Neural cell (in vitro differentiated cells): Measurements from ENCODE around the gene CD164L2. TPM values are rescaled to one million over a fixed set of nuclear protein-coding genes. Genes with fewer than 3 reads are reported as not detected.

Source experiments
- H2AFZ ChIP-seq: fragments of 200-600, 300-800 bp; sonication (generic), shearing (Covaris generic); 2 replicates; pipeline ENCODE4 v1.6.0; 2014; ENCODE audit warnings: low read depth, mild to moderate bottlenecking, antibody characterized with exemption, low read length, moderate library complexity
- H3F3A ChIP-seq: fragments of 200-600 bp; shearing (Covaris generic); 2 replicates; pipeline ENCODE4 v1.6.1; 2016; ENCODE audit warnings: mild to moderate bottlenecking, moderate library complexity, mixed read lengths, antibody characterized with exemption, low read length; ENCODE audit not compliant: insufficient read depth, poor library complexity, severe bottlenecking
- H3K27ac ChIP-seq: fragments of 200-600, 300-800 bp; sonication (generic), shearing (Covaris generic); 2 replicates; pipeline ENCODE4 v1.5.1; 2014; ENCODE audit warnings: mild to moderate bottlenecking, low read length, moderate library complexity
- H3K27me3 ChIP-seq: fragments of 300-800, 200-600 bp; sonication (generic), shearing (Covaris generic); 2 replicates; pipeline ENCODE4 v1.6.0; 2014; ENCODE audit warnings: mild to moderate bottlenecking, low read depth, low read length, moderate library complexity; ENCODE audit not compliant: insufficient read depth
- H3K36me3 ChIP-seq: fragments of 300-800, 200-600 bp; sonication (generic), shearing (Covaris generic); 2 replicates; pipeline ENCODE4 v1.5.1; 2014; ENCODE audit warnings: mild to moderate bottlenecking, antibody characterized with exemption, low read length, moderate library complexity; ENCODE audit not compliant: insufficient read depth
- H3K4me2 ChIP-seq: fragments of 300-800, 200-600 bp; sonication (generic), shearing (Covaris generic); 2 replicates; pipeline ENCODE4 v1.6.0; 2014; ENCODE audit warnings: mild to moderate bottlenecking, low read length
- H3K4me3 ChIP-seq: fragments of 300-800, 200-600 bp; sonication (generic), shearing (Covaris generic); 2 replicates; pipeline ENCODE4 v1.5.1; 2014; ENCODE audit warnings: mild to moderate bottlenecking, low read length, moderate library complexity
- H3K79me2 ChIP-seq: fragments of 200-600 bp; shearing (Covaris generic); replicated peaks from 2 replicates; pipeline ENCODE4 v1.6.0; 2014; ENCODE audit warnings: mild to moderate bottlenecking, low read length, moderate library complexity; ENCODE audit not compliant: insufficient read depth
- H3K9ac ChIP-seq: fragments of 300-800, 200-600 bp; sonication (generic), shearing (Covaris generic); 2 replicates; pipeline ENCODE4 v1.6.1; 2016; ENCODE audit warnings: mild to moderate bottlenecking, low read length, mixed read lengths
- H3K9me2 ChIP-seq: fragments of 200-600 bp; shearing (Covaris generic); 2 replicates; pipeline ENCODE4 v1.6.1; 2016; ENCODE audit warnings: mild to moderate bottlenecking, low read length, mixed read lengths; ENCODE audit not compliant: insufficient read depth
- H3K9me3 ChIP-seq: fragments of 200-600, 300-800 bp; sonication (generic), shearing (Covaris generic); 2 replicates; pipeline ENCODE4 v1.6.1; 2016; ENCODE audit warnings: mild to moderate bottlenecking, mixed run types, low read length, moderate library complexity, mixed read lengths
- H4K20me1 ChIP-seq: fragments of 200-600 bp; shearing (Covaris generic); 2 replicates; pipeline ENCODE4 v1.6.1; 2016; ENCODE audit warnings: mild to moderate bottlenecking, mixed run types; ENCODE audit not compliant: insufficient read depth
- EP300 ChIP-seq: fragments of 450-650 bp; conservative IDR thresholded peaks from 2 replicates; pipeline ENCODE4 v1.6.1; 2014; ENCODE audit warnings: antibody characterized with exemption, mild to moderate bottlenecking, moderate library complexity; ENCODE audit not compliant: poor library complexity, severe bottlenecking
- EZH2 ChIP-seq: fragments of 200-600, 300-800 bp; shearing (Covaris generic), sonication (generic); IDR thresholded peaks from 2 replicates; pipeline ENCODE4 v1.6.1; 2014; ENCODE audit warnings: antibody characterized with exemption, low read length, borderline replicate concordance, mild to moderate bottlenecking; ENCODE audit not compliant: insufficient read depth, poor library complexity, severe bottlenecking
- MXI1 ChIP-seq: fragments of 450-650 bp; conservative IDR thresholded peaks from 2 replicates; pipeline ENCODE4 v1.6.1; 2014; ENCODE audit warnings: antibody characterized with exemption, mild to moderate bottlenecking; ENCODE audit not compliant: poor library complexity, severe bottlenecking
- POLR2AphosphoS5 ChIP-seq: IDR thresholded peaks from 2 replicates; pipeline ENCODE4 v1.6.1; 2012
- RAD21 ChIP-seq: fragments of 450-650 bp; conservative IDR thresholded peaks from 2 replicates; pipeline ENCODE4 v1.6.1; 2014; ENCODE audit warnings: antibody characterized with exemption, mild to moderate bottlenecking, moderate library complexity
- SMC3 ChIP-seq: fragments of 450-650 bp; conservative IDR thresholded peaks from 2 replicates; pipeline ENCODE4 v1.6.1; 2014; ENCODE audit warnings: antibody characterized with exemption, mild to moderate bottlenecking, moderate library complexity; ENCODE audit not compliant: poor library complexity
- TAF1 ChIP-seq: IDR thresholded peaks from 2 replicates; pipeline ENCODE4 v1.6.1; 2012; ENCODE audit warnings: low read depth
- polyA plus RNA-seq: library from polyadenylated mRNA; depleted of rRNA; stranded (reverse); fragments of >200 nt; gene quantifications from 2 replicates; pipeline ENCODE4 v1.2.3, GENCODE V29; 2014
- TF ChIP-seq, protein P1 (sequence below): fragments of 450-650 bp; IDR thresholded peaks from 2 replicates; pipeline ENCODE4 v1.5.1; 2014; ENCODE audit warnings: antibody characterized with exemption, mild to moderate bottlenecking, moderate library complexity; ENCODE audit not compliant: poor library complexity, severe bottlenecking
- TF ChIP-seq, protein P2 (sequence below): IDR thresholded peaks from 2 replicates; pipeline ENCODE4 v1.6.1; 2012; ENCODE audit warnings: borderline replicate concordance

Gene CD164L2
- polyA plus RNA-seq, 1 donor from 2014 or later, result not detected

DNA sequence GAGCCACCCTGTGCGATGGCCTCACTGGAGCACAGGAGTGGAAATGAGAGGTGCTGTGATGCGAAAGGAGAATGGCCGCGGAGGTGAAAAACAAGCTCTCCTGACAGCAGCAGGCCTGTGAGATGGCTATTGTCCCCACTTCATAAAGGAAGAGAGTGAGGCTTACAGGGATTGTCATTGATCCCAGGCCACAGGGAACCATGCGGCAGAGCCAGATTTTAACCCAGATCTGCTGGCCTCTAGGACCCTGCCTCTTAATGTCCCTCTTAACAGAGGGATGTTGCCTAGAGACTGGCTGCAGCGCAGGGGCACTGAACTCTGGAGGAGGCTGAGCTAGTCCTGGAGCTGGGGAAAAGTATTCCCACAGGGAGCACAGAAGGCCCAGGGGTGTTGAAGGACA is 44.4 kb downstream of the CD164L2 start:
- no peak overlapping the region for H3K4me3 ChIP-seq
- no peak overlapping the region for H3K9ac ChIP-seq
- H3K9me2 ChIP-seq, result no peaks in the 10 kb centered on the region
- no peaks in the 10 kb centered on the region for H4K20me1 ChIP-seq
- no peaks in the 10 kb centered on the region for H3K36me3 ChIP-seq
- H3K27me3 ChIP-seq, result no peaks in the 10 kb centered on the region
- H3K27ac ChIP-seq, result no peak overlapping the region
- H3F3A ChIP-seq, result no peaks in the 10 kb centered on the region
- no peak overlapping the region for H3K4me2 ChIP-seq
- no peaks in the 10 kb centered on the region for H3K79me2 ChIP-seq
- H2AFZ ChIP-seq, result no peak overlapping the region
- H3K9me3 ChIP-seq, result no peaks in the 10 kb centered on the region
- TF ChIP-seq, protein P1, sequence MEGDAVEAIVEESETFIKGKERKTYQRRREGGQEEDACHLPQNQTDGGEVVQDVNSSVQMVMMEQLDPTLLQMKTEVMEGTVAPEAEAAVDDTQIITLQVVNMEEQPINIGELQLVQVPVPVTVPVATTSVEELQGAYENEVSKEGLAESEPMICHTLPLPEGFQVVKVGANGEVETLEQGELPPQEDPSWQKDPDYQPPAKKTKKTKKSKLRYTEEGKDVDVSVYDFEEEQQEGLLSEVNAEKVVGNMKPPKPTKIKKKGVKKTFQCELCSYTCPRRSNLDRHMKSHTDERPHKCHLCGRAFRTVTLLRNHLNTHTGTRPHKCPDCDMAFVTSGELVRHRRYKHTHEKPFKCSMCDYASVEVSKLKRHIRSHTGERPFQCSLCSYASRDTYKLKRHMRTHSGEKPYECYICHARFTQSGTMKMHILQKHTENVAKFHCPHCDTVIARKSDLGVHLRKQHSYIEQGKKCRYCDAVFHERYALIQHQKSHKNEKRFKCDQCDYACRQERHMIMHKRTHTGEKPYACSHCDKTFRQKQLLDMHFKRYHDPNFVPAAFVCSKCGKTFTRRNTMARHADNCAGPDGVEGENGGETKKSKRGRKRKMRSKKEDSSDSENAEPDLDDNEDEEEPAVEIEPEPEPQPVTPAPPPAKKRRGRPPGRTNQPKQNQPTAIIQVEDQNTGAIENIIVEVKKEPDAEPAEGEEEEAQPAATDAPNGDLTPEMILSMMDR, result no peak
- TF ChIP-seq RAD21, result no peak
- no peak for TF ChIP-seq EZH2
- no peak for TF ChIP-seq MXI1
- TF ChIP-seq, protein P2, sequence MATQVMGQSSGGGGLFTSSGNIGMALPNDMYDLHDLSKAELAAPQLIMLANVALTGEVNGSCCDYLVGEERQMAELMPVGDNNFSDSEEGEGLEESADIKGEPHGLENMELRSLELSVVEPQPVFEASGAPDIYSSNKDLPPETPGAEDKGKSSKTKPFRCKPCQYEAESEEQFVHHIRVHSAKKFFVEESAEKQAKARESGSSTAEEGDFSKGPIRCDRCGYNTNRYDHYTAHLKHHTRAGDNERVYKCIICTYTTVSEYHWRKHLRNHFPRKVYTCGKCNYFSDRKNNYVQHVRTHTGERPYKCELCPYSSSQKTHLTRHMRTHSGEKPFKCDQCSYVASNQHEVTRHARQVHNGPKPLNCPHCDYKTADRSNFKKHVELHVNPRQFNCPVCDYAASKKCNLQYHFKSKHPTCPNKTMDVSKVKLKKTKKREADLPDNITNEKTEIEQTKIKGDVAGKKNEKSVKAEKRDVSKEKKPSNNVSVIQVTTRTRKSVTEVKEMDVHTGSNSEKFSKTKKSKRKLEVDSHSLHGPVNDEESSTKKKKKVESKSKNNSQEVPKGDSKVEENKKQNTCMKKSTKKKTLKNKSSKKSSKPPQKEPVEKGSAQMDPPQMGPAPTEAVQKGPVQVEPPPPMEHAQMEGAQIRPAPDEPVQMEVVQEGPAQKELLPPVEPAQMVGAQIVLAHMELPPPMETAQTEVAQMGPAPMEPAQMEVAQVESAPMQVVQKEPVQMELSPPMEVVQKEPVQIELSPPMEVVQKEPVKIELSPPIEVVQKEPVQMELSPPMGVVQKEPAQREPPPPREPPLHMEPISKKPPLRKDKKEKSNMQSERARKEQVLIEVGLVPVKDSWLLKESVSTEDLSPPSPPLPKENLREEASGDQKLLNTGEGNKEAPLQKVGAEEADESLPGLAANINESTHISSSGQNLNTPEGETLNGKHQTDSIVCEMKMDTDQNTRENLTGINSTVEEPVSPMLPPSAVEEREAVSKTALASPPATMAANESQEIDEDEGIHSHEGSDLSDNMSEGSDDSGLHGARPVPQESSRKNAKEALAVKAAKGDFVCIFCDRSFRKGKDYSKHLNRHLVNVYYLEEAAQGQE, result no peak
- no peak for TF ChIP-seq TAF1
- TF ChIP-seq POLR2AphosphoS5, result no peak
- no peak for TF ChIP-seq SMC3
- no peak for TF ChIP-seq EP300

DNA sequence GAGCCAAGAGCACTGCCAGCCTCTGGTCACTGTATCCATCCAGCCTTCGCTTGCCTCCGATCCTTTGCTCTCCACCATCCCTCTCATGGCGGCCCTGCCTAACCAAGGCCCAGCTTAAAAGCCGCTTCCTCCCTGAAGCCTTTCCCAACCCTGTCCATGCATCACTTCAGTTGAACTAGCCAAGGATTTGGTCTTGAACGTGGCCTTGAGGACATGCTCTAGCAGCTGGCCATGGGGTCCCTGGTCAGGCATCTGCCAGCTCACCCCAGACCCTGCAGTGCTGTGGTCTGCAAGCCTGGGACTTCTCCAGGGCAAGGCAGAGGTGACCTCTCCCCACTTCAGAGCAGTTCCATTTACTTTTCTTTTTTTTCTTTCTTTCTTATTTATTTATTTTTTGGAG is 46.4 kb downstream of the CD164L2 start:
- H3F3A ChIP-seq, result no peaks in the 10 kb centered on the region
- H3K4me3 ChIP-seq, result no peak overlapping the region
- H3K27me3 ChIP-seq, result no peaks in the 10 kb centered on the region
- no peaks in the 10 kb centered on the region for H3K9me2 ChIP-seq
- H3K9ac ChIP-seq, result no peak overlapping the region
- H2AFZ ChIP-seq, result no peak overlapping the region
- no peaks in the 10 kb centered on the region for H3K79me2 ChIP-seq
- H4K20me1 ChIP-seq, result no peaks in the 10 kb centered on the region
- no peak overlapping the region for H3K27ac ChIP-seq
- H3K9me3 ChIP-seq, result no peaks in the 10 kb centered on the region
- no peaks in the 10 kb centered on the region for H3K36me3 ChIP-seq
- no peak overlapping the region for H3K4me2 ChIP-seq
- TF ChIP-seq, protein P1, result no peak
- no peak for TF ChIP-seq TAF1
- no peak for TF ChIP-seq RAD21
- TF ChIP-seq, protein P2, result no peak
- no peak for TF ChIP-seq SMC3
- no peak for TF ChIP-seq POLR2AphosphoS5
- TF ChIP-seq EZH2, result no peak
- TF ChIP-seq MXI1, result no peak
- no peak for TF ChIP-seq EP300
